ENCODE data around the gene AKIP1. TPM values are rescaled to one million over a fixed set of nuclear protein-coding genes. Genes with fewer than 3 reads are reported as not detected.

AKIP1 gene
- total and polyA plus RNA-seq, 2 of the 8 experiments (the other 6 are each of a cell fraction or from before 2014, with no cell fraction given): 17.8 to 29.6 TPM

GRCh38 chr11:8947230-8947943 lies 36.4 kb downstream of the AKIP1 start (continued):
- TF ChIP-seq ATF2 (IDR thresholded peaks at IDR 0.05; ENCODE audit: low read length) (no peak), RNF2 (IDR thresholded peaks at IDR 0.05; ENCODE audit: borderline replicate concordance, low read depth, low read length, missing control alignments, poor library complexity, severe bottlenecking) (no peak), USF2 (IDR thresholded peaks at IDR 0.05; ENCODE audit: low read length) (no peak), MAX (IDR thresholded peaks at IDR 0.05) (no peak), TEAD4 (IDR thresholded peaks at IDR 0.05; ENCODE audit: low read depth, low read length) (no peak)

Measured in H1 (cell line).